ENCODE results near the gene ATG4B.

The ATG4B gene

GRCh38 chr2:241613017-241613780 is 24.3 kb upstream of the ATG4B start:
- DNase-seq = no peak

DNA sequence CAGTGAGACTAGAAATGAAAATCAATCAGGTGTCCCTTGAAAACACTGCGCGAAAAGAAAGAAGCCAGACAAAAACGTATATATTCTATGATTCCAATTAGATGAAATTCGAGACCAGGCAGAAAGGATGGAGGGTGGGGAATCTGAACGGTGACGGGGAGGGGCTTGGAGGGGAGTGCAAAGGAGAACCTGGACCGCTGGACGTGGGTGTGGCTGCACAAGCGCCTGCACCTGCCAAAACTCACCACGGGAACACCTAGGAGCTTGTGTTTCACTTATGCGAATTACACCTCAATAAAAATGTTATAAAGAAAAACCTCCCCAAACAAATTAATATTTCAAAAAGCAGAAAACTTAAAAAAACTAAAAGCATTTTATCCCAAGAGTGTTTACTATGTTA is 22.5 kb upstream of the ATG4B start:
- DNase-seq = no peak

GRCh38 chr2:241615522-241616052 is 21.9 kb upstream of the ATG4B start:
- DNase-seq = no peak

GRCh38 chr2:241616168-241617125 is 21.0 kb upstream of the ATG4B start:
- DNase-seq = no peak

DNA sequence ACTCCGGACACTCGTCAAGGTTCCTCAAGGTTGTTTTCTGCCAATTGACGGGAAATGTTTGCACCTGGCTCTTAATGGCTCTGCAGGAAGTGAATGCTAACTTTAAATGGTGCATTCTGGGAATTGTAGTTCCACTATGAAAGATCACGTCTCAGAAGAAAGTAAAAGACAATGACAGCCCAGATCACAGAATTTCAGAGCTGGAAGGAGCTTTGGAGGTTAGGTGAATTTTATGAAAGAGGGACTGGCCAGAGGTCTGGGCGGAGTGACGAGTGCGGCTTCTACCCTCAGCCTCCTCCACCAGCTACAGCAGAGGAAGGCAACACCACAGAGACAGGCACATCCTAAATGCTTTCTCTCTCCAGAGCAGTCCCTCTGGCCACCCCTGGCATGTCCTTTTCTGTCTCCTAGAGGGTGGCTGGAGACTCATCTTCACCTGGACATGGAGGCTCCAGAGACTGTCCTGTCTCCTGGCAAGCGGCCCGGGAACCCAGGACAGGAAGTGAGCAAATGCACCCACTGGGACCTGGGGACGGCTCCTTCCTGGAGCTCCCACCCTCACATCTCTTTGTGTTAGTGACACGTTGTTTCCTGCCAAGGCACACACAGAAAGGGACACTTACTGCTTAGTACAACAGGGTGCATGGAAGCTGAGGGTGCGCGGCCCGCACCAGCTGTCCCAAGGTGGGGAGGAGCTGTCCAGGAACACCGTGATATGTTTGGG is 19.9 kb upstream of the ATG4B start:
- peak in 1 of 2 donors; percentile 69 for DNase-seq

- no peak for DNase-seq
These were observed 19.1 kb upstream of the ATG4B start for GRCh38 chr2:241618296-241618805.

DNA sequence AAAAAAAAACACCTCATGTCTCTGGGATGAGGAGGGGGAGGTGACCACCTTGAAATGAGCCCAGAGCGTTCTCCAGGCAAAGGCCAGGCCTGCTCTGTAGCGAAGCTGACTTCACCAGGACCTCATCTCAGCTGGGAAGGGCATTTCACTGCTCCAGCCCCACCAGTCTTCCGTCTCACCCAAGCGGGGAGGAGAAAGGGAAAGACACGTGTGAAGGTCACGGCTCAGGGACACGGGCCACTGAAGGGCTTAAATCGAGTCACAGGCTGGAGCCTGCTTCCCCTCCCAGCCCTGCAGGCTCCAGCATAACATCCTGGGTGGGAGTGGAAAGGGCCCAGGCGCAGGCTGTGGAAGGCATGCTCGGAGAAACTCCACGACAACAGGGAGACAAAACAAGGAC is 18.7 kb upstream of the ATG4B start:
- DNase-seq = no peak

DNA sequence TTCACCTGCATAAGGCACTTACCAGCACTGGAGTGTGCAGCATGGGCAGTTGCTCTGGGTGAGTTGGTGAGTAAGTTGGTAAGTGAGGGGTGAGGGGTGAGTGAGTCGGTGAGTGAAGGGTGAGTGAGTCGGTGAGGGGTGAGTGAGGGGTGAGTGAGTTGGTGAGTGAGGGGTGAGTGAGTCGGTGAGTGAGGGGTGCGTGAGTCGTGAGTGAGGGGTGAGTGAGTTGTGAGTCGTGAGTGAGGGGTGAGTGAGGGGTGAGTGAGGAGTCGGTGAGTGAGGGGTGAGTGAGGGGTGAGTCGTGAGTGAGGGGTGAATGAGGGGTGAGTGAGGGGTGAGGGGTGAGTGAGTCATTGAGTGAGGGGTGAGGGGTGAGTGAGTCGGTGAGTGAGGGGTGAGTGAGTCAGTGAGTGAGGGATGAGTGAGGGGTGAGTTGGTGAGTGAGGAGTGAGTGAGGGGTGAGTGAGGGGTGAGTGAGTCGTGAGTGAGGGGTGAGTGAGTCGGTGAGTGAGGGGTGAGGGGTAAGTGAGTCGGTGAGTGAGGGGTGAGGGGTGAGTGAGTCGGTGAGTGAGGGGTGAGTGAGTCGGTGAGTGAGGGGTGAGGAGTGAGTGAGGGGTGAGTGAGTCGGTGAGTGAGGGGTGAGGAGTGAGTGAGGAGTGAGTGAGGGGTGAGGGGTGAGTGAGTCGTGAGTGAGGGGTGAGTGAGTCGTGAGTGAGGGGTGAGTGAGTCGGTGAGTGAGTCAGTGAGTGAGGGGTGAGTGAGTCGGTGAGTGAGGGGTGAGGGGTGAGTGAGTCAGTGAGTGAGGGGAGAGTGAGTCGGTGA is 17.7 kb upstream of the ATG4B start:
- DNase-seq = no peak

DNA sequence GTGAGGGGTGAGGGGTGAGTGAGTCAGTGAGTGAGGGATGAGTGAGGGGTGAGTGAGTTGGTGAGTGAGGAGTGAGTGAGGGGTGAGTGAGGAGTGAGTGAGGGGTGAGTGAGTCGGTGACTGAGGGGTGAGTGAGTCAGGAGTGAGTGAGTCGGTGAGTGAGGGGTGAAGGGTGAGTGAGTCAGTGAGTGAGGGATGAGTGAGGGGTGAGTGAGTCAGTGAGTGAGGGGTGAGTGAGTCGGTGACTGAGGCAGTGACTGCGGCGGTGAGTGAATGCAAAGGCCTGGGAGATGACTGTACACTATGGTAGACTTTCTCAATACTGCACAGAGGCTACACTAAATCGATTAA is 17.1 kb upstream of the ATG4B start:
- peak in 1 of 2 donors; percentile 20 for DNase-seq

GRCh38 chr2:241627675-241628074 is 9.8 kb upstream of the ATG4B start:
- no peak for DNase-seq

GRCh38 chr2:241629762-241630435 is 7.6 kb upstream of the ATG4B start:
- no peak for DNase-seq

GRCh38 chr2:241632478-241633325 is 4.8 kb upstream of the ATG4B start:
- DNase-seq = no peak

- DNase-seq = no peak
These were observed 3.9 kb upstream of the ATG4B start for GRCh38 chr2:241633561-241633960.

DNA sequence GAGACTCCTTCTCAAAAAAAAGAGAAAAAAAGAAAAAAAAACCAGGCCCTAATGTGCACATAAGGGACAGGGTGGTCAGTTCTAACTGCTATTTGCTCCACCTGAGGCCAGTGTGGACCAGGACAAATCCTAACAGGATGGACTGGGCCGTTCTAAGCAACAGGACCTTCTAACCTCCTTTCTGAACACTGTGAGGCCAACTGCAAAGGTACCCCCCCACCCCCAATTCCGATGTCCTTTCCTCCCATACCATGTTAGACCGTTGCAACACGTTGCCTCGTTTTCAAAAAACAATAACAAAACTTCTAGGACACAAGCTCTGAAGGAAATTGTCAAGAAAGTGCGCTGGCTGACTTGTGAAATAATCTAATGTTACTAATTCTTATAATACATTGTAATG is 1.7 kb upstream of the ATG4B start:
- no peak for DNase-seq

GRCh38 chr2:241636182-241637017 is 1.1 kb upstream of the ATG4B start:
- peak in 1 of 2 donors; percentile 32 for DNase-seq

GRCh38 chr2:241637795-241638660 is 535 bp downstream of the ATG4B start:
- DNase-seq = peak; percentile 29 to 46

DNA sequence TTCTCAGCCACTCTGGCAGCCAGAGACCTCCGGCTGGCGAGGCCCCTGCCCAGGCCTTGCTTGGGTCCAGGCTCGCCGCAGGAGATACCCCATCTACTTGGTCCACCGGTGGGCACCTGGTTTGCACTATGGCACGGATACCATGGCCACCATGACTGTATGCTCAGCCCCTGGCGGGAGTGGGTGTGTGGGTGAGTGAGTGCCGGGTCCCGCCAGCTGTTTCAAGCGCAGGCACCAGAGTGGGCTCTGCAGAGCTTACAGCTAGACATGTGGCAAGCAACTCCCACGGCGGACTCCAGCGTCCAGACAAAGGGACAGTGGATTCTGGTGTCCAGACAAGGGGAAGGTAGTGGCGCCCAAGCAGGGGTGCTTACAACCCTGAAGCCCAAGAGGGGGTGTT is 1.4 kb downstream of the ATG4B start:
- no peak for DNase-seq

GRCh38 chr2:241639385-241639784 is 1.9 kb downstream of the ATG4B start:
- DNase-seq = no peak
